ENCODE data around the gene ZNF652. TPM values are rescaled to one million over a fixed set of nuclear protein-coding genes. Genes with fewer than 3 reads are reported as not detected.

The ZNF652 gene
- 11.4 TPM for polyA plus RNA-seq (2012; ENCODE audit: insufficient read depth, insufficient read length, low read depth)

GRCh38 chr17:49361902-49362722 is at the start of gene ZNF652:
TSS of gene ZNF652 (minus strand) at chr17:49362250. CDS start at chr17:49317725, 44,525 bp downstream.
- no peaks in the 10 kb centered on the region for H3K27me3 ChIP-seq
- no peaks in the 10 kb centered on the region for H3K4me1 ChIP-seq
- peak; percentile 92 for DNase-seq
- H3K4me3 ChIP-seq (ENCODE audit: low read depth, low read length) = peak within 1 kb of the TSS; percentile 94
- H3K36me3 ChIP-seq = no peaks in the 10 kb centered on the region
- no peak for TF ChIP-seq CTCF (IDR thresholded peaks at IDR 0.05; ENCODE audit: low read depth, low read length)
- H3K9me3 ChIP-seq = no peaks in the 10 kb centered on the region

DNA sequence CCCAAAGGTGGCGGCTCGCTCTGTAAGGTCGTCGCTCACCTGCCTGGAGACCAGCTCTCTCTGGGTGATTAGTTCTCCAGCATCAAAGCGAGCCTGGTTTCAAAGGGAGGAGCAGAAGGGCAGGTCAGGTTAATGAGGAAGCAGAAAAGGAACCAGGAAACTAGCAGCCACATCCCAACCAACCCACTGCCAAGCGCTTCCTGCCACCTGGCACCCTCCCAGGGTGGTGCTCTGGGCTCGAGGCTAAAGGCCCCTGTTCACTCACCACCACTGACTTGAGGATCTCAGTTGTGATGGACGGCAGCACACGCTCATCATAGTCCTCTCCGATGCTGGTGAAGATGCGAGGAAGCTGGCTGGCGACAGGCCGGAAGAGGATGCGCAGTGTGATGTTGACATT is 47.0 kb upstream of the ZNF652 start:
- peaks cover 86% of the 10 kb centered on the region for H3K36me3 ChIP-seq
- no peaks in the 10 kb centered on the region for H3K9me3 ChIP-seq
- no peak overlapping the region for H3K4me3 ChIP-seq (ENCODE audit: low read depth, low read length)
- no peaks in the 10 kb centered on the region for H3K4me1 ChIP-seq
- no peak for DNase-seq
- H3K27me3 ChIP-seq = no peaks in the 10 kb centered on the region
- no peak for TF ChIP-seq CTCF (IDR thresholded peaks at IDR 0.05; ENCODE audit: low read depth, low read length)

DNA sequence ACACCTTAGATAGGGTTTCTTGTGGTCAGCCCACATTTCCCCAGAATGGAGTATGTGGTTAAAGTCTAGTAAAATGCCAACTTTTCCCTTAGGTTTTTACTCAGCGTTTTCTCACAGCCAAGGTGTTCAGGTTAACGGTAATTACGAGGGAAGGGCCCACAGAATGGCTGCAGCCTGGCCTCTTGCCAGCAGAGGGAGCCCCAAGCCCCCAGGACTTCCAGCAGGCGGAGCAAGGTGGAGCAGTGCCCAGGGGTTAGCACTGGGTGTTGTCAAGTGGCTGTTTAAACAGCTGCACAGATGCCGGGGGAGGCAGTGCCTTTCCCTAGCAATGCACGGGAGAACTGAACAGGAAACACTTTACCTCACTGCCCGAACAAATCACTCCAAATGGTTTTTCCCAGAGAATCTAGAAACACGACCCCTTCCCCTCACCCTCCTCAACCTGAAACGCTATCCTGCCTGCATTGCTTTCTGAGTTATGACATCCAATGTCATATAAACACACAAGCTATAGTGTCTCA is 46.0 kb upstream of the ZNF652 start:
- H3K27me3 ChIP-seq = no peaks in the 10 kb centered on the region
- peaks cover 90% of the 10 kb centered on the region for H3K36me3 ChIP-seq
- H3K9me3 ChIP-seq = no peaks in the 10 kb centered on the region
- peak; percentile 85 for DNase-seq
- no peaks in the 10 kb centered on the region for H3K4me1 ChIP-seq
- peak; percentile 100 for TF ChIP-seq CTCF (IDR thresholded peaks at IDR 0.05; ENCODE audit: low read depth, low read length)
- no peak overlapping the region for H3K4me3 ChIP-seq (ENCODE audit: low read depth, low read length)

GRCh38 chr17:49407086-49407485 is 45.0 kb upstream of the ZNF652 start:
- no peaks in the 10 kb centered on the region for H3K27me3 ChIP-seq
- no peak for DNase-seq
- TF ChIP-seq CTCF (IDR thresholded peaks at IDR 0.05; ENCODE audit: low read depth, low read length) = no peak
- no peaks in the 10 kb centered on the region for H3K9me3 ChIP-seq
- H3K4me3 ChIP-seq (ENCODE audit: low read depth, low read length) = no peak overlapping the region
- no peaks in the 10 kb centered on the region for H3K4me1 ChIP-seq
- peaks cover 81% of the 10 kb centered on the region for H3K36me3 ChIP-seq

GRCh38 chr17:49406421-49407061 is 44.5 kb upstream of the ZNF652 start:
- Histone ChIP-seq H3K36me3 (peaks cover 75% of the 10 kb centered on the region), H3K4me1 (no peaks in the 10 kb centered on the region), H3K4me3 (ENCODE audit: low read depth, low read length) (no peak overlapping the region), H3K9me3 (no peaks in the 10 kb centered on the region), H3K27me3 (no peaks in the 10 kb centered on the region)
- DNase-seq = no peak
- no peak for TF ChIP-seq CTCF (IDR thresholded peaks at IDR 0.05; ENCODE audit: low read depth, low read length)
